OCI-LY7 (cell line): Measurements from ENCODE around the gene HERC6.

Experiments used
- CTCF ChIP-seq: fragments of 200-600 bp; sonication (generic); conservative IDR thresholded peaks from 2 replicates; pipeline ENCODE4 v1.5.1; 2014; ENCODE audit warnings: mild to moderate bottlenecking, antibody characterized with exemption, low read length, moderate library complexity, mixed read lengths
- EZH2phosphoT487 ChIP-seq: fragments of 200-600 bp; sonication (generic); IDR thresholded peaks from 2 replicates; pipeline ENCODE4 v1.6.1; 2018; ENCODE audit warnings: low read depth, borderline replicate concordance, mild to moderate bottlenecking, mixed run types, antibody characterized with exemption, low read length, moderate library complexity, mixed read lengths

GRCh38 chr4:88396681-88397080 lies 18.0 kb downstream of the HERC6 start:
- TF ChIP-seq CTCF (no peak), EZH2phosphoT487 (no peak)
